RCC 7860 (cell line): ENCODE results near the gene CLCN1.
"Not testable (repeated sequence)": the region's sequence is repeated elsewhere in the genome, so short reads cannot be mapped to it uniquely, and the experiment has no call there.

Source experiments
- DNase-seq: peaks from one replicate; pipeline ENCODE4 v3.0.0-alpha.2; 2015; ENCODE audit warnings: low spot score
- FAIRE-seq: peaks from 2 replicates; lab custom pipeline; 2012; peaks lifted over from hg19 to GRCh38; lab: Jason Lieb, UNC

Gene CLCN1

DNA sequence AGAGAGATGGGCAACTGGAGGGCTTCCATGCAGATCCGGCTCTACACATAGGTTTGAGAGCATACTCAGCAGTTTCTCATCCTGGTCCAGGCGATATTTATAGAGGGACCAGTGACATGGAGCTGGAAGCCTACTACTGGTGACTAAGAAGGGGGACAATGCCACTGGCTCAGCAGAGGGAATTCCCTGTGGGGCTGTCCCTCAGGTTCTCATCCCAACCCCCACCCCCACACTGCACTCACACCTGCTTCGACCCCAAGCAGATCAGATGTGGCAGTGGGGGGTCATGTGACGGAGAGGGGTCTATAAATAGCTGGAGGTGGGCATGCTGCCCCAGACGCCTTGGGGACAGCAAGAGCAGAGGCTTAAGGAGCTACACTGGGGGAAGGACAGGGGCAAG is at the start of gene CLCN1:
TSS of gene CLCN1 (plus strand) at position 336 of the 400 bp plus-strand sequence. CDS start 102 bp downstream, outside the sequence.
- DNase-seq: no peak
- FAIRE-seq: no peak

DNA sequence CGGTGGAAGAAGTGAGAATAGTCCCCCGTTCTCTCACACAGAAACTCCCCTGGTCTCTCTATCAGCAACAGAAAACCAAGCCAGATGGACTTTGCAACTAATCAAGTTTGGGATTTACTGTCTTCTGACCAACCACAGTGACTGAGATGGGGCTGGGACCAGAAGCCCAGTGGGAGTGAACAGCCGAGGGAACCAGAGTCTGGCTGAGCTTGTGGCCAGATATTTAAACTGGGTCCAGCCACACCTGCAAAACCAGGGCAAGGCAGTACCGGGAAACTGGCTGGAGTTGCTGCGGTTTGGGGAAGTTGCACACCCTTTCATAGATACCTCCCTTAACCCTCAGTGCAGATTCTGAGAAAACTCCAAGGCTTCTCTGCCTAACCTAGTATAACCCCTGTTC is 46.7 kb upstream of the CLCN1 start:
- no peak for FAIRE-seq

DNA sequence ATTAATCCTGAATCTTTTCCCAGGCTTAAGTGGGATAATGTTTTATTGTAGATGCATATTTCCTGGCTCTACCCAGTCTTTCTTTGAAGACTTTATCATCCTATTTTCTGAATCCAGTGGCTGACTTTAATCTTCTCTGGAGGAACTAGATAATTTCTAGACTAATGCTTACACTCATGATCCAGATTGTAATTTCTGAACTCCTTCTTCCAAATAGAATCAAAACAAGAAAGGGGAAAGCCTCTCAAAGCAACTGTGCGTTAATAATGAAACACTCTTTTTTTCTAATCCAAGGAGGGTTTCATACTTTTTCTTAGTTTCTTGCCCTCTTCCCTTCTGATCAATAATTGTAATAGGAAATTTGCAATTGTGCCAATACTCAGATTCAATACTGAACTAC is 44.7 kb upstream of the CLCN1 start:
- DNase-seq (no peak), FAIRE-seq (no peak)

More for the DNA sequence above, 46.7 kb upstream of the CLCN1 start:
- no peak for DNase-seq

DNA sequence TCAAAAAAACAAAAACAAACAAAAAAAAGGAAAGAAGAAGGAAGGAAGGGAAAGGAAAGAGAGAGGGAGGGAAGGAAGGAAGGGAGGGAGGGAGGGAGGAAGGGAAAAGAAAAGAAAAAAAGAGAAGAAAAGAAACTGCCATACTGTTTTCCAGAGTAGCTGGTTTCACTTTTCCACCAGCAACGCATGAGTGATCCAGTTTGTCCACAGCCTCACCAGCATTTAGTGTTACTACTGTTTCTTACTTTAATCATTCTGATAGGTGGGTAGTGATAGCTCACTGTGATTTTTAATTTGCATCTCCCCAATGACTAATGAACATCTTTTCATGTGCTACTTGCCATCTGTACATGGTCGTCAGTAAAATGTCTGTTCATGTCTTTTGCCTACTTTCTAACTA is 43.0 kb upstream of the CLCN1 start:
- no peak for DNase-seq
- no peak for FAIRE-seq

DNA sequence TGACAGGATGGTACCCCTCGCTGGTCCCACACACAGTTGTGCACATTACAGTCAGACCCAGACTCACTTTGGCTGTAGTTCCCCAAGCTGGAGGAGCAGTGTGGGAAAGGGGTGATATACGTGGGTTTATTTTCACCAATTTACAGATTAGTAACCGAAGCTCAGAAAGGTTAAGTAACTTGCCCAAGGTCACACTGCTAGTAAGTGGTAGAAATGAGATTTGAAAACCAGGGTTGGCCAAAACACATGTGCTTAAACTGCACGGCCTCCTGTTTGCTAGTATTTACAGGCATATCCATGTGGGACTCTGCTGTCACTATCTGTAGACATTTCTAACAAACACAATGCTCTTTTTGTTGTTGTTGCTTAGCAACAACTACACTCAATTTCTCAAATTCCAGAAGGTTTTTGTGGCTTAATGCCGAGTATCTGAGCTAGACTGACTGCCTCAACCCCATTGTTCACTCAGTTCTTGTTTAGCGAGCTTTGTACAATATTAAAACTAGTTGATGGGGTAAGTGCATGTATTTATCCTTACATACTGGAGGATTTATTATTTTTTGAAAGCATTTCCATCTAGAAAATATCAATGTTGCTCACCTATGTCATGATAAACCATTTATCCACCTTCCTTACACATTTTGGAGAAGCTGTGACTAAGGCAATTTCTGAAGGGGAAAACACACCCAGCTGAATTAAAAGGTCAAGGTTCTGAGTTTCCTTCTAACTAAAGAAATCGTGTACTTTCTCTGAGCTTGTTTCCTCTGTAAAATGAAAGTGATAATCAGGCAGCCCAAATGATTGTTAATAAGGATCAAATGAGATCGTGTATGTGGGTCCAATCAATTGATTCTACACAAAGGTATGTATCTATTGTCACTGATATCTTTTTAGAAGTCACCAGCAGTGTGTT is 36.5 kb upstream of the CLCN1 start:
- DNase-seq: no peak
- FAIRE-seq: no peak

DNA sequence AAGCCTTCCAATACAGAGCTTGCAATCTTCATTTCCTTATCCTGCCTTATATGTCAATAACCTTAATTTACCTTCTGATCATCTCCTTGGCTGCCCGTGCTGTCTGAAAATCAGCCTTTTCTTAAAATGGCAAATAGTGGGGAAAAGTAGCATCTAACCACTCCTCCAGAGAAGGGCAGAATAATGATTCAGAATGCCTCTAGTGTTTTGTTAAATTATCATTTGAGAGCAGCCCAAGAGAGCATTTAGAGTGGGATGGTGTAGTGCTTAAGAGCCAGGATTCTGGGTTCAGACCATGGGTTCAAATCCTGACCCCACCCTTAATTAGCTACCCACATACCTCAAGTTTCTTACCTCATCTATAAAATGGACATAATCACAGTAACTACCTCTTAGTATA is 35.8 kb upstream of the CLCN1 start:
- no peak for FAIRE-seq
- DNase-seq: no peak

DNA sequence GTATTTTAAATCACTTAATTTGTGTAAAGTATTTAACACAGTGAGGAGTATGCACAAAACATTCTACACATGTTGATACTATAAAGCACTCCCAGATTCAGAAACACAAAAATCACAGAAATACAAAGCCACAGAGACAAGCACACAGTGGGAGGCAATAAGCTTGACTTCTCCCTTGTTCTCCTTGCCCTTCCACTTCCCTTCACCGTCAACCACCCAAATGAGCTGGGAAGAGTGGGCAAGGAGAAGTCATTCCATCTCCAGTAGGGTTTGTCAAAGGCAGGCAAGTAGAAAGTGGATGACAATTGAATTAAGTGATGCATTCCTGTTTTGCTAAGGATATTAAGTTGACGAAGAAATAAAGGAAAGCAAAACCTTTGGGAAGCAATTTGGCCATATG is 35.3 kb upstream of the CLCN1 start:
- DNase-seq: no peak
- no peak for FAIRE-seq

DNA sequence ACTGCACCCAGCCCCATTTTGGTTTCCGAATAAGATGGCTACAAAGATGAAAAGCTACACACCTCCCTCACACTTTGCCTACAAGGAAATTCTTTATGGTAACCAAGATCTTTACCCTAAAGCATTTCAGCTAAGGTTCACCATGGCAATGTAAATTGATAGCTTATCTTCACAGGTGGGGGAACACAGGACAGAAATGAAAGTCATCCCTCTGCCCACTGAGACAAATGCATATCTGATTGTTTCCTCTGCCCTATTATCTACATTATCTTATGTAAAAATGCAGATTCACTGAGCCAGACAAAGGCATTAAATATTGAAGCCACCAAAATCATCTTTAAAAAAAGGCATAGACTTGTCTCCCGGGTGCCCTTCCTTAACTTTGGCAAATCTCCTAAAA is 34.4 kb upstream of the CLCN1 start:
- DNase-seq (no peak), FAIRE-seq (no peak)

DNA sequence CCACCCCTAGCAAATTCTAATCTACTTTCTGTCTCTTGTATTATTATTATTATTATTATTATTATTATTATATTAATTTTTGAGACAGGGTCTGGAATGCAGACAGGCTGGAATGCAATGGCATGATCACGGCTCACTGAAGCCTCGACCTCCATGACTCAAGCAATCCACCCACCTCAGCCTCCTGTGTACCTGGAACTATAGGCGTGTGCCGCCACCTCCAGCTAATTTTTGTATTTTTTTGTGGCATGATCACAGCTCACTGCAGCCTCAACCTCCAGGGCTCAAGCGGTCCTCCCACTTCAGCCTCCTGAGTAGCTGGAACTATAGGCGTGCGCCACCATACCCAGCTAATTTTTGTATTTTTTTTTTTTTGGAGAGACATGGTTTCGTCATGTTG is 33.8 kb upstream of the CLCN1 start:
- FAIRE-seq: no peak
- no peak for DNase-seq

DNA sequence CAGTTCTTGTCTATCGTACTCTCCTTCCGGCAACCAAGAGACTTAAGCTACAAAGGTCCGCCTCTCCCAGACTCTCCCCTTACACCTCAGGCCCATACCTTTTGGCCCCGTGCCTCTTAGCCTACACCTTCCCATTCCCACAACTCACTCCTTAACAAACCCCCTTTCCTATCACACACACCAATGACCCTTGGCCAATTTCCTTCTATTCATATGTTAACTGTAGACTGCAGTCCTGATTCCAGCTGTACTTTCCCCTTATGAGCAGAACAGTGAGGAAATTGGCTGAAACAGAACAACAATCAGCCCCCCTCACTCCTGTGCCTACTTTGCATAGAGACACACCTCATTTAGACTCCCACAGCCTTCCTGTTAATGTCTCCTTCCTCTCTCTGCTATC is 32.5 kb upstream of the CLCN1 start:
- no peak for DNase-seq
- no peak for FAIRE-seq

DNA sequence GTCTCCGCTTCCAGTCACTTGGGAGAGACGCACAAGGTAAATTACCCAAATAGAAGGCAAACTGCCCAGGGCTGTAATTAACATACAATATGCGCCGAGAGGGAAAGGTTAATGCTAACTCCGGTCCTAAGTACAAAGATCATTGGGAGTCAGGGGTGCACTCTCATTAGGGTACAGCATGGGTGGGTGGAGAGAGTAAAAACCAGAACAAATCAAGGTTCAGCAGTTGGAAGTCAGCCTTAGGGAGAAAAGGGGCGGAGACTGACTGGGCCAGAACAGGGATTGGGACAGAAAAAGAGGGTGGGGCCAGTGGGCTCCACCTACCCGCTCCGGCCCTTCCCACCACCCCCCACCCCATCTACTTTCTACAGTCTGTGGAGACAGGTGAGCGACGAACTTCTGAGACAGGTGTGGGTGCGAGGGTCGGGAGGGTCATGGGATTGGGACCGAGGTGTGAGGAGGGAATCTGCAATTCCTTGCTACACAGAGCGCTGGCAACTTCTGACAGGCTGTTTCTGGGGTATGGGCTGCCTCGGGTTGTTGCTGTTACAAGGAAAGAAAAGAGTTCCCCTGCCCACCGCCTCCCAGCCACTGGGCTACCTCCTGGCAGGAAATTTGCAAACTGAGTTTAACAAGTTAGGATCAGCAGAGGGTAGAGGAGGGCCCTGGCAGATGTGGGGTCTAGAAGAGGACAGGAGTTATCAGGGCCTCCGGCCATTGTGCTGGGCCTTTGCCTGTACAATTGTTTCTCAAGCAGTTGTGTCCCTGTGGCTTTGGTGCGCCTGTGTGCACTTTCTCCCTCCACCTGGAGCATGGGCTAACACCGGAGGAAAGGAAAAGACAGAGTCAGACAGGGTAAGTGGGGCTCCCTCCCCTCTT is 31.1 kb upstream of the CLCN1 start, which contains the start of gene TMEM139:
TSS of gene TMEM139 (plus strand) at position 368 of the 879 bp plus-strand sequence. CDS start 1,000 bp downstream, outside the sequence.
- FAIRE-seq (no peak), DNase-seq (no peak)

DNA sequence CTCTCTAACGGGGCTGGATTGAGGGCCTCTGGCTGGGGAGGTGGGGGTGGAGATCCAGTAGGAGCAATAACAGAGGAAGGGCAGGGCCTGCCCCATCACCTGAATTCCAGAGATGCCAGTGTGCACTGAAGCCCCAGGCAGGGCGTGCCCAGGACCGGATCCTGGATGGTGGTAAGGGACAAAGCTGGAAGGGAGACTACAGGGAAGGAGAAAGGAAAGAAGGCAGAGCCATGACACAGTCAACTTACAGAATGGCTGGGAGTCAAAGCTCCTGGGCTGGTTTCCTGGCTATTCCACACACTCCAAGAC is 30.5 kb upstream of the CLCN1 start:
- FAIRE-seq: no peak
- DNase-seq: no peak

DNA sequence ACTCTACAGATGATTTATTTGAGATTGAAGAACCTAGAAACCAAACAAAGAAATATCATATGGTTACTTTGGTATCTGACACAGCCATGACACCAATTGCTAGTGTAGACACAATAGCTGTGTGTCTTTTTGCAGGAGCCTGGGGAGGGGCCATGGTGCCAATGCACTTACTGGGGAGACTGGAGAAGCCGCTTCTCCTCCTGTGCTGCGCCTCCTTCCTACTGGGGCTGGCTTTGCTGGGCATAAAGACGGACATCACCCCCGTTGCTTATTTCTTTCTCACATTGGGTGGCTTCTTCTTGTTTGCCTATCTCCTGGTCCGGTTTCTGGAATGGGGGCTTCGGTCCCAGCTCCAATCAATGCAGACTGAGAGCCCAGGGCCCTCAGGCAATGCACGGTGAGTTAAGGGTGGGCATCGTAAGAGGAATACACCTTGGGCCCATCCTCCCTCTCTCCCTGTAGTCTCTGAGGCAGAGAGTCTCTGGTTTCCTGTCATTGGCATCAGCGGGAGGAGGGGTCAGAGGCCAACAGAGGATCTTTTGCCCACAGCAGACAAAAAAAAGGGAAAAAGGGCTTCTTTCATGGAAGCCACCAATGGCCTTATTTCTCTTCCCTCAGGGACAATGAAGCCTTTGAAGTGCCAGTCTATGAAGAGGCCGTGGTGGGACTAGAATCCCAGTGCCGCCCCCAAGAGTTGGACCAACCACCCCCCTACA is 29.9 kb upstream of the CLCN1 start:
- no peak for FAIRE-seq

DNA sequence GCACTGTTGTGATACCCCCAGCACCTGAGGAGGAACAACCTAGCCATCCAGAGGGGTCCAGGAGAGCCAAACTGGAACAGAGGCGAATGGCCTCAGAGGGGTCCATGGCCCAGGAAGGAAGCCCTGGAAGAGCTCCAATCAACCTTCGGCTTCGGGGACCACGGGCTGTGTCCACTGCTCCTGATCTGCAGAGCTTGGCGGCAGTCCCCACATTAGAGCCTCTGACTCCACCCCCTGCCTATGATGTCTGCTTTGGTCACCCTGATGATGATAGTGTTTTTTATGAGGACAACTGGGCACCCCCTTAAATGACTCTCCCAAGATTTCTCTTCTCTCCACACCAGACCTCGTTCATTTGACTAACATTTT is 29.4 kb upstream of the CLCN1 start:
- FAIRE-seq: no peak

More for the DNA sequence above, 29.9 kb upstream of the CLCN1 start:
- DNase-seq: no peak

DNA sequence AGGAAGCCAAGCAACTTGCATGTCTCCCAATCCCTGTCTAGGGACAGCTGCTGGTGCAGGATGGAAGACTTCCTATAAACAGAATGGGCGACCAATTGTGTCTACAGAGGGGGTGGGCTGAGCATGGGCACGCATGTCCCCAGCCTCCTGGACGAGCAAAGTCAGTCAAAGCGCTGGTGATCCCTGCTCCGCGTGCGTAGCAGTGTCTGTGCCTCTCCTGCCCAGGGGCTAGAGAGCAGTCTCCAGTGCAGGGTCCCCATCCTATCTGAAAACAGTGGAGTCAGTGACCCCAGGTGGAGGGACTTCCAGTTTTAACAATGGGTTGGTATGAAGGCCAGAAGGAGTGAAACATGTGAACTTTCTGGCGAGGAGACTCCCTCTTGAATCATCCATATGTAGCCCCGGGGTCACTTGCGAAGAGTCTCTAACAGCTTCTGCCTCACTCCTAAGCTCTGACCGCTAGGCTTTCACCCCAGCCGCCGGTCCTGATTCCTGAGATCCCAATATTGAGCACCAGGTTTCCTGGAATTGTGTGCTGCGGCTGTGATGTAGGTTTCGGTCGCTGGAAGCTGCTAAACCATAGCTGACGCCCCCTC is 28.5 kb upstream of the CLCN1 start:
- no peak for DNase-seq
- no peak for FAIRE-seq

More for the DNA sequence above, 29.4 kb upstream of the CLCN1 start:
- no peak for DNase-seq

DNA sequence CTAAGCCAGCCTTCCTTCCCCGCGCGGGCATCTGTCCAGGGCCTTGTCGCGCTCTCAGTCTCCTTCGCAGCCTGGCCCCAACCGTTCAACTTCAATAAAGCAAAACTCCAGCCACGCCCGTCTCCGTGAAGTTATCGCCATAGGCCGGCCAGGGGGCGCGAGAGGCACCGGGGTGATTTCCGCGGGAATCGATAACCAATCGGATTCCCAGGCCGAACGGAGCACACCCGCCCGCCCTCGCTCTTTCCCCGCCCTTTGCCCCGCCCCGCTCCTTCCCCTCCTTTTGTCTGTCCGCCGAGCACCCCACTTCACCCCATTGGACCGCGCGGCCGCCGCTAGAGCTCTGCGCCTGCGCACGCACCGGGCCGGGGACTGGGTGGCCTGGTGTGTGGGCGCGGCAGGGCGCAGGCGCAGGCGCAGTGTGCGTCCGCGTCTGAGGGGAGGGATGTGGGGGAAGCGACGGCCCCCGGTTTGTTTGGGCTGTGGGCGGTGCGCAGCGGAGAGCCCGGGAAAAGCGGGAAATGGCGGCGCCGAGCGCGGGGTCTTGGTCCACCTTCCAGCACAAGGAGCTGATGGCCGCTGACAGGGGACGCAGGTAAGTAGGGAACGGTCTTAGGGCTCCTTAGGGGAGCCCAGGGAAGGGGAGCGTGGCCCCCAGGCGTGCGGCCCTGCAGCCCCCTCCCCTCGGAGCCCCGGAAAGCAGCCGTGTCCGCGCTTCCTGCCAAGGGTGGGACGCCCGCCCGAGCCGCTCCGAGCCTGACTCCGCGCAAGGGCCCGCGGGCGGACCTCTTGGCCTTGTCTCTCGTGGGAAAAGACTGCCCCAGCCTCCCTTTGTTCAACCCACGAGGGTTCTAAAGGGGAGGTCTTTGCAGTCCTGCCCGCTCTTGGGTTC is 27.7 kb upstream of the CLCN1 start, which contains the start of gene CASP2:
TSS of gene CASP2 (plus strand) at position 417 of the 892 bp plus-strand sequence. CDS start at position 522, 105 bp downstream.
- no peak for FAIRE-seq
- DNase-seq: peak; percentile 86

DNA sequence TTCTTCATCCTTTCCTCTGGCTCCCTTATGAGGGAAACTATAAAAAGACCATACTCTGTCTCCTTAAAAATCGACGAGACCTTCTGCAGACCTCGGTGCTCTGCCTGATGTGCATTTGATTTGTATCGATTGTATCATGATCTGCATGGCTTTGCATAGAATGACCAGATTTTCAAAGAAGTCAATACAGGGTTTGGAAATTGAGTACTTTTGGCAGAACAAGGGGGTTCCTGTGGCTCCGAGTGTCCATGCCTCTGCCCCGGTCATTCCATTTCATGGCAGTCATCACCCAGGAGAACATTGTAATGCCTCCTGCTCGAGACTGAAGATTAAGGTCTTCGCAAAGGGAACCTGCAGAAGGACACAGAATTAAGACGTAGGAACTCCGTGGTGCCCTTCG is 27.1 kb upstream of the CLCN1 start:
- FAIRE-seq: no peak
- no peak for DNase-seq

DNA sequence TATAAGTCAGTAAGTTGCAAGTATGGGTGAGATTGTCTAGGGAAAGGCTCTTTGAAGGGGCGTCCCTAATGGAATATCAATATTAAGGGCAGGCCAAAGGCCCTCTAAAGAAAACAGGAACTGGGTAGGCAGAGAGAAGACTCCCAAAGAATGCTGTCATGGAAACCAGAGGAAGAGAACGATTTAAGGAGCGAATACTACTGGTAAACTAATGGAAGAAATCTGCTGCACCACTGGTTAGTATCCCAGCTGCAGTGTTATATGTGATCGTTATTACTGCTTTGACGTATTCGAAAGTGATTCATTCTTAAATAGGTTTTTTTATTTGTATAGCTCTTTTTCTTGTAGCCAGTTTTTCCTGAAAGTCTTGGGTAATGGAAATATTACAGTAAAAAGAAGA is 26.5 kb upstream of the CLCN1 start:
- no peak for FAIRE-seq
- DNase-seq: no peak

DNA sequence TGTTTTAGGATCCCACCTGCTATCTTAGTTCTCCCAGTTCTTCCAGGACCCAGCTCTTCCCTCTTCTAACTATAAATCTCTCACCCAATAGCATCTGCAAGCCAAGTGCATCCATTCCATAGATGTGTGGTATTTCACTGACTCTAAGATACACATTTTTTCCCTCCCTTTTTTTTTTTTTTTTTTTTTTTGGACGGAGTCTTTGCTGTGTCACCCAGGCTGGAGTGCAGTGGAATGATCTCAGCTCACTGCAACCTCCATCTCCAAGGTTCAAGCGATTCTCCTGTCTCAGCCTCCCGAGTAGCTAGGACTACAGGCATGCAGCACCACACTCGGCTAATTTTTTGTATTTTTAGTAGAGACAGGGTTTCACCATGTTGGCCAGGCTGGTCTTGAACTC is 26.0 kb upstream of the CLCN1 start:
- DNase-seq, FAIRE-seq: not testable (repeated sequence)

DNA sequence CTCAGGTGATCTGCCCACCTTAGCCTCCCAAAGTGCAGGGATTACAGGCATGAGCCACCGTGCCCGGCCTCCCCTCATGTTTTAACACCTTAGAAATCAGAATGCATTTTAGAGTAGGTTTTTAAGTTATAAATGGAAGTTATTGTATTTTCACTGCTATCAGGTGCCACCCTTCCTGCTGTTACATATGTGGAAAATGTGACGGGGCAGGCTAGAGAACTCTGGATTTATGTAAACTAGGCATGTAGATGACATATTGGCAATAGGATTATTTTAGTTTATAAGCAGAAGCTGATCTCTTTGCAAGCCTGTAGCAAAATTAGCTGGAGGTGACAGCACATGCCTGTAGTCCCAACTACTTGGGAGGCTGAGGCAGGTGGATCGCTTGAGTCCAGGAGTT is 25.6 kb upstream of the CLCN1 start:
- FAIRE-seq: no peak

More for the DNA sequence above, 25.6 kb upstream of the CLCN1 start:
- DNase-seq: no peak
